GM11168 (cell line): ENCODE results near the gene AMMECR1L.
"Not testable (repeated sequence)": the region's sequence is repeated elsewhere in the genome, so short reads cannot be mapped to it uniquely, and the experiment has no call there.

Experiments
- in situ Hi-C: fragments of 300-500 bp; cut with MboI; formaldehyde crosslinking; loops from one replicate; pipeline ENCODE4 v1.12.0; 2022; ENCODE audit warnings: low sequenced_read_pairs; ENCODE audit not compliant: unreplicated experiment

The AMMECR1L gene

GRCh38 chr2:127885780-127886592 lies at the start of gene AMMECR1L:
Gene AMMECR1L (minus strand): TSS chr2:127885956. CDS start chr2:127874234, 11,722 bp downstream.
- in situ Hi-C loops = not testable (repeated sequence)

- in situ Hi-C loops = no loop called here
These were observed 49.6 kb upstream of the AMMECR1L start for GRCh38 chr2:127935337-127935736.

- in situ Hi-C loops = no loop called here
These were observed 46.6 kb upstream of the AMMECR1L start for GRCh38 chr2:127932199-127932876.

GRCh38 chr2:127929449-127929848 lies 43.7 kb upstream of the AMMECR1L start:
- in situ Hi-C loops = no loop called here

GRCh38 chr2:127927384-127927783 lies 41.6 kb upstream of the AMMECR1L start:
- in situ Hi-C loops = no loop called here

- in situ Hi-C loops = no loop called here
These were observed 32.2 kb upstream of the AMMECR1L start for GRCh38 chr2:127917916-127918315.

GRCh38 chr2:127913808-127914457 lies 28.2 kb upstream of the AMMECR1L start:
- in situ Hi-C loops = no loop called here

- in situ Hi-C loops = no loop called here
These were observed 26.0 kb upstream of the AMMECR1L start for GRCh38 chr2:127911737-127912136.

GRCh38 chr2:127910415-127910814 lies 24.7 kb upstream of the AMMECR1L start:
- in situ Hi-C loops = no loop called here

- in situ Hi-C loops = no loop called here
These were observed 23.3 kb upstream of the AMMECR1L start for GRCh38 chr2:127909019-127909418.

- in situ Hi-C loops = not testable (repeated sequence)
These were observed 22.1 kb upstream of the AMMECR1L start for GRCh38 chr2:127907733-127908400.

- in situ Hi-C loops = no loop called here
These were observed 20.6 kb upstream of the AMMECR1L start for GRCh38 chr2:127906206-127906926.

- in situ Hi-C loops = no loop called here
These were observed 15.7 kb upstream of the AMMECR1L start for GRCh38 chr2:127901339-127902056.

GRCh38 chr2:127897531-127898211 lies 11.9 kb upstream of the AMMECR1L start:
- in situ Hi-C loops = no loop called here

GRCh38 chr2:127893494-127893893 lies 7.7 kb upstream of the AMMECR1L start:
- in situ Hi-C loops = no loop called here

GRCh38 chr2:127893033-127893432 lies 7.3 kb upstream of the AMMECR1L start:
- in situ Hi-C loops = no loop called here

GRCh38 chr2:127891811-127892210 lies 6.1 kb upstream of the AMMECR1L start:
- in situ Hi-C loops = no loop called here

GRCh38 chr2:127890756-127891155 lies 5.0 kb upstream of the AMMECR1L start:
- in situ Hi-C loops = not testable (repeated sequence)

- in situ Hi-C loops = no loop called here
These were observed 3.0 kb upstream of the AMMECR1L start for GRCh38 chr2:127888772-127889171.
